ENCODE results near the gene CD28. TPM values are rescaled to one million over a fixed set of nuclear protein-coding genes. Genes with fewer than 3 reads are reported as not detected.

Gene CD28
- polyA plus RNA-seq (2014; cell fraction: cytosol; rRNA removed) = not detected in 2 replicates
- polyA plus RNA-seq (2014; cell fraction: nucleus; rRNA removed) = not detected in 2 replicates

GRCh38 chr2:203706403-203706802 lies at the start of gene CD28:
Gene CD28, plus strand, starts transcription at chr2:203706639. Its CDS starts 58 bp downstream, at chr2:203706697.
- DNase-seq (ENCODE audit: low spot score) = no peak

DNA sequence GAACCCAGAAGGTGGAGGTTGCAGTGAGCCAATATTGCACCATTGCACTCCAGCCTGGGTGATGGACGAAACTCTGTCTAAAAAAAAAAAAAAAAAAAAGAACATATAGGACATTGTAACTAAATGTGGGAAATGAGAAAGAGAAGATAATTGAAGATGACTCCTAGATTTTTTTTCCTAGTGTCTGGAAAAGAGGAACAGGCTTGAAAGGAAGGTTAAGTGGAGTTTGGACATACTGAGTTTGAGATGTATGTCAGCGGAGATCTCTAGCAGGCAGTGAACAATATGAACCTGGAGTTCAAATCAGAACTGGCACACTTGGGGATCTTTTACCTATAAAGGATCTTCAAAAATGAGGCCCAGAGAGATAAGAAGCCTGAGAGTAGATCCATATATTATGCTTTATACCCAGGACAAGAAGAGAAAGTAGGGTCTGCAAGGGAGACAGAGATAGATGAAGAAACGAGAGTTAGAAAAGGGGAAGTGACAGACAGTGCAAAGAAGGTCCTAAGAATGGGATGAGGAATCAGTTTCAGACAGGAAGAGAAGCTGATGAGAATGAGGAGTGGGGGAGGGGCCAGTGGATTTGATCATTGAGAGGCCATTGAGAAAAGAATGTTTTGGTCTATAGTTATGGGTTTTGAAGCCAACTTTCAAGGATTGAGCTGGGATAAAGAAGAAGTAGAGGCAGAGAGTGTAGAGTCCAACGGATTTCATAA lies 46.9 kb upstream of the CD28 start:
- DNase-seq (ENCODE audit: low spot score) = no peak

- no peak for DNase-seq (ENCODE audit: low spot score)
Measured at GRCh38 chr2:203660465-203660864, 46.0 kb upstream of the CD28 start.

- no peak for DNase-seq (ENCODE audit: low spot score)
Measured at GRCh38 chr2:203661279-203661908, 45.0 kb upstream of the CD28 start.

GRCh38 chr2:203662487-203662886 lies 44.0 kb upstream of the CD28 start:
- DNase-seq (ENCODE audit: low spot score) = no peak

DNA sequence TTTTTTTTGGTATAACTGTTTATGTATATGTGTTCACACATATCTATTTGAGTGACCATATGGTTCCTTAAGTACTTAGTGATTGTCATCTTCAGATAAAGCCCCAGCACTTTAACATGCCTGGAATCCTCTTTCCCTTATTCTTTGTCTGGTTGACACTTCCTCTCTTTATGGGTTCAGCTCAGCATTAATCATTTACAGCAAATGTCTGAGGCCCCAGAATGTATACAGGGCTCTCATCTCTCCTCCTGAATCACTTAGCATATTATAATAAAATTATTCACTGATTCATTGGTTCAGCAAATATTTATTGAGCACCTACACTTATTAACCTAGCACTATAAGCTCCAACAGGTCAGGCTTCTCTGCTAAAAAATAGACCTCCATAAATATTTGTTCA lies 43.5 kb upstream of the CD28 start:
- DNase-seq (ENCODE audit: low spot score) = peak; percentile 33

DNA sequence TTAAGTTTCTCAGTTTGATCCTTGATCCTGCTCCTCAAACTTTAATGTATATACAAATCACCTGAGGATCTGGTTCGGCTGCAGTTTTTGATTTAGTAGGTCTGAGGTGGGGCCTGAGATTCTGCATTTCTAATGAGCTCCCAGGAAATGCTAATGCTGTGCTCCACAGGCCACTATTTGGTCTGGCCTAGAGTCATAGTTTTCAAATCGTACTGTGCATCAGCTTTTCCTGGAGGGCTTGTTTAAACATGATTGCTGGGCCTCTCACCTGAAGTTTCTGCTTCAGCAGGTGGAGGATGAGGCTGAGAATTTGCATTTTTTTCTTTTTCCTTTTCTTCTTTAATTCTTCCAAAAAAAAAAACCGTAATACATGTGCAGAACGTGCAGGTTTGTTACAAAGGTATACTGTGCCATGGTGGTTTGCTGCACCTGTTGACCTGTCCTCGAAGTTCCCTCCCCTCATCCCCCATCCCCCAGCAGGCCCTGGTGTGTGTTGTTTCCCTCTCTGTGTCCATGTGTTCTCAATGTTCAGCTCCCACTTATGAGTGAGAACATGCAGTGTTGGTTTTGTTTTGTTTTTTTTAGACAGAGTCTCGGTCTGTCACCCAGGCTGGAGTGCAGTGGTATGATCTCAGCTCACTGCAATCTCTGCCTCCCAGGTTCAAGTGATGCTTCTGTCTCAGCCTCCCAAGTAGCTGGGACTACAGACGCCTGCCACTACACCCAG lies 42.2 kb upstream of the CD28 start:
- no peak for DNase-seq (ENCODE audit: low spot score)

GRCh38 chr2:203667838-203668237 lies 38.6 kb upstream of the CD28 start:
- DNase-seq (ENCODE audit: low spot score) = no peak

GRCh38 chr2:203669820-203670219 lies 36.6 kb upstream of the CD28 start:
- no peak for DNase-seq (ENCODE audit: low spot score)

DNA sequence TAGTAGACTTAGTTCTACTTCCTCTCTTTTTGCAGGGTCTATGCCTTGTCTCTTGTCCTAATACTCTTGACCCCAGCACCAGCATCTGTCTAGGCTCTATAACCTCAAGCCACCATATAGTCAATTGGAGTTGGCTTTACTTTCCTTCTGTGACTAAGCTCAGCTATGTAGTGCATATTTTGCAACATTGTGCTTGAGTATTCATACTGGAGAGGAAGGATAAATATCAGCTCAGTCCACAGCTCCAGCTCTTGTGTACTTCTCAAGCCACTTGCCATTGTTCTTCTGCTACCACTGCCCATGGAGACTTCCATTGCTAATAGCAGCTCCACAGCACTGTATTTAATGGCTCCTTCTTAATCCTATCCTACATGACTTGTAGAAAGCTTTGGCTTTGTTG lies 35.5 kb upstream of the CD28 start:
- DNase-seq (ENCODE audit: low spot score) = no peak

- no peak for DNase-seq (ENCODE audit: low spot score)
Measured at GRCh38 chr2:203671876-203672275, 34.6 kb upstream of the CD28 start.

GRCh38 chr2:203672856-203673255 lies 33.6 kb upstream of the CD28 start:
- DNase-seq (ENCODE audit: low spot score) = no peak

DNA sequence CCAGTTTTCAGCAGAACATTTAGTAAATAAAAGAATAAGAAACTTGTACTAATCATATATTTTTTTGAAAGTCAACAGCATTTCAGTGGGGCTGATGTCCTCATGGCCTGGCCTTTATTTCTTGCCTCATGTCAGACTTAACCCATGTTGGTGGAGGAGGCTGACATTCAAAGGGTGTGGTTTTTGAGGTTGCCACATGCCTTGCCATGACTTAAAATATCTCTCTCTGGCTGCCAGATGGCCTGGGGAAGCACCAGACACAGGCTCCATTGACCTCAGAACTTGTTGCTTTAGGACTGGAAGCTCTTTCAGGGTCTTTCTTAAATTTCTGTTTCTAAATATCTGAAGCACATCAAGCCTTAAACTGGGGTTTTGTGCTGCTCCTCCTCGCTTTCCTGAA lies 32.5 kb upstream of the CD28 start:
- DNase-seq (ENCODE audit: low spot score) = no peak

GRCh38 chr2:203675086-203675485 lies 31.4 kb upstream of the CD28 start:
- DNase-seq (ENCODE audit: low spot score) = no peak

GRCh38 chr2:203678971-203679370 lies 27.5 kb upstream of the CD28 start:
- no peak for DNase-seq (ENCODE audit: low spot score)

DNA sequence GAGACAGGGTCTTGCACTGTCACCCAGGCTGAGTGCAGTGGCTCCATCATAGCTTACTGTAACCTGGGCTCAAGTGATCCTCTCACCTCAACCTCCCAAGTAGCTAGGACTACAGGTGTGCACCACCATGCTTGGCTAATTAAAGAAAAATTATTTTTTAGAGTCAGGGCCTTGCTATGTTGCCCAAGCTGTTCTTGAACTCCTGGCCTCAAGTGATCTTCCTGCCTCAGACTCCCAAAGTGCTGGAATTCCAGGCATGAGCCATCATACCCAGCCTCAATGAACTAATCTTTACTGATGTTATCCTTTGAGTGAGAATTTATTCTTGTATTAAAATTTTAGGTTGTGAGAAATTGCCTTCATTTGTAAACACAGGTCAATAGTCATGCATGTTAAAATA lies 27.0 kb upstream of the CD28 start:
- DNase-seq (ENCODE audit: low spot score) = no peak

GRCh38 chr2:203681978-203682377 lies 24.5 kb upstream of the CD28 start:
- no peak for DNase-seq (ENCODE audit: low spot score)

GRCh38 chr2:203682688-203683130 lies 23.7 kb upstream of the CD28 start:
- DNase-seq (ENCODE audit: low spot score) = no peak

DNA sequence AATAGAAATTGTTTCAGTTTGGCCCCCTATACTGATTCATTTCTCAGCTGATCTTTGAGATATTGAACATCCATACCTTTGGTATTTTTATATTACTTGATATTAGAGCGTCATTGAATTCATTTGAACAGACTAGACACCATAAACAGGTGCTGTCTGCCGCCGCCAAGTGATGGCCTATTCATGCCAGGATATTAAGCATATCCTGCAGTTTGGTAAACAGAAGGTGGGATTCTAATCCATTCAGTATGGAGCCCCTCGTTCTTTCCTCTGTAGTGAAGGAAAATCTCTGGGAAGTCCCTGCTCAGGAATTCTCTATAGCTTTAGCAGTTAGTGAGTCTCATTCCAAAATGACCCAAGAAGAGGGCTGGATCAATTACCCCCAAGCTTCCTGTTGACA lies 23.0 kb upstream of the CD28 start:
- no peak for DNase-seq (ENCODE audit: low spot score)

- no peak for DNase-seq (ENCODE audit: low spot score)
Measured at GRCh38 chr2:203683932-203684556, 22.4 kb upstream of the CD28 start.

DNA sequence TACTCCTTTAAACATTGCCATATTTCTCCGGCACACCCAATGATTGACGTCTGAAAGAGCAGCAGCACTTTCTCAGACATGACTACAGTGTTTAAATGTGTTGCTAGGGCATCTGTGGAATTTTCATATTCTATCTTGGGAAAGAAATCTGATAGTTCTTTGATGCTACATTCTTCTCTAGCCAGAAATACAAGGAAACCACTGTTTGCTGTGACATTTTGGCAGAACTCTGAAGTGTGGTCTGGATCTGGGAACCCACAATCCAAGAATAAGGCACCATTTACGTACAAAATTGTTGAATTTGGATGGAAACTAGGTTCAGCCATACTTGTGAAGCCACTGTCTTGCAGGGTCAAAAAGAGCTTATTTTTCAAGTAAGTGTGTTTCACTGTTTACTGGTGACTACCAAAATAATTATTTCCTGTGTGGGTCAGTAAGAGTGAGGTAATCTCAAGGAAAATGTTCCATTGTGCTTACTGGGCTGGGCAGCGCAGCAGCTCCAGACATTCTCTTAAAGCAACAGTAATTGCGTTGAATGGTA lies 21.3 kb upstream of the CD28 start:
- no peak for DNase-seq (ENCODE audit: low spot score)
